HEK293 (cell line): ENCODE measurements around the gene CSMD2.

Source experiments
- HOXA7 ChIP-seq: sonication (generic); formaldehyde crosslinking; IDR thresholded peaks from 2 replicates; pipeline ENCODE4 v1.8.1; 2022; ENCODE audit warnings: missing genetic modification reagents, borderline replicate concordance
- PATZ1 ChIP-seq: fragments of 450-650 bp; formaldehyde crosslinking; IDR thresholded peaks from 2 replicates; pipeline ENCODE4 v1.5.1; 2016; ENCODE audit warnings: missing biosample characterization, missing genetic modification characterization
- ZNF274 ChIP-seq, 2 experiments: fragments of 200-500 bp in 1 of 2; fragments of 450-650 bp in 1 of 2; sonication (Bioruptor generic) in 1 of 2; formaldehyde crosslinking in 1 of 2; IDR thresholded peaks; 2 replicates each; pipeline versions ENCODE4 v1.5.1 to v1.6.1; 2014 to 2016; ENCODE audit warnings: borderline replicate concordance in 1 of 2, inconsistent platforms in 1 of 2, low read length in 1 of 2, missing biosample characterization in 1 of 2, missing genetic modification characterization in 1 of 2
- ZNF350 ChIP-seq: fragments of 450-650 bp; formaldehyde crosslinking; IDR thresholded peaks from 2 replicates; pipeline ENCODE4 v1.5.0; 2017; ENCODE audit warnings: missing biosample characterization, mild to moderate bottlenecking, missing genetic modification characterization
- ZNF449 ChIP-seq: fragments of 450-650 bp; formaldehyde crosslinking; IDR thresholded peaks from 2 replicates; pipeline ENCODE4 v1.5.1; 2017; ENCODE audit warnings: missing biosample characterization, mild to moderate bottlenecking, missing genetic modification characterization, moderate library complexity
- ZNF530 ChIP-seq: fragments of 450-650 bp; formaldehyde crosslinking; IDR thresholded peaks from 2 replicates; pipeline ENCODE4 v1.5.1; 2016; ENCODE audit warnings: low read depth, missing biosample characterization, missing genetic modification characterization
- ZNF560 ChIP-seq: fragments of 450-650 bp; formaldehyde crosslinking; IDR thresholded peaks from 2 replicates; pipeline ENCODE4 v1.5.1; 2017; ENCODE audit warnings: missing biosample characterization, missing genetic modification characterization, borderline replicate concordance
- TF ChIP-seq, protein P1 (sequence below): fragments of 450-650 bp; formaldehyde crosslinking; IDR thresholded peaks from 2 replicates; pipeline ENCODE4 v1.5.1; 2016; ENCODE audit warnings: missing biosample characterization, missing genetic modification characterization
- TF ChIP-seq, protein P2 (sequence below): fragments of 450-650 bp; formaldehyde crosslinking; IDR thresholded peaks from 2 replicates; pipeline ENCODE4 v1.5.1; 2016; ENCODE audit warnings: missing biosample characterization, missing genetic modification characterization

- TF ChIP-seq ZNF350 (tag by site-specific recombination): no peak
- no peak for TF ChIP-seq PATZ1 (tag by site-specific recombination)
- no peak for TF ChIP-seq HOXA7 (CRISPR knock-in tag)
- TF ChIP-seq, protein P1, sequence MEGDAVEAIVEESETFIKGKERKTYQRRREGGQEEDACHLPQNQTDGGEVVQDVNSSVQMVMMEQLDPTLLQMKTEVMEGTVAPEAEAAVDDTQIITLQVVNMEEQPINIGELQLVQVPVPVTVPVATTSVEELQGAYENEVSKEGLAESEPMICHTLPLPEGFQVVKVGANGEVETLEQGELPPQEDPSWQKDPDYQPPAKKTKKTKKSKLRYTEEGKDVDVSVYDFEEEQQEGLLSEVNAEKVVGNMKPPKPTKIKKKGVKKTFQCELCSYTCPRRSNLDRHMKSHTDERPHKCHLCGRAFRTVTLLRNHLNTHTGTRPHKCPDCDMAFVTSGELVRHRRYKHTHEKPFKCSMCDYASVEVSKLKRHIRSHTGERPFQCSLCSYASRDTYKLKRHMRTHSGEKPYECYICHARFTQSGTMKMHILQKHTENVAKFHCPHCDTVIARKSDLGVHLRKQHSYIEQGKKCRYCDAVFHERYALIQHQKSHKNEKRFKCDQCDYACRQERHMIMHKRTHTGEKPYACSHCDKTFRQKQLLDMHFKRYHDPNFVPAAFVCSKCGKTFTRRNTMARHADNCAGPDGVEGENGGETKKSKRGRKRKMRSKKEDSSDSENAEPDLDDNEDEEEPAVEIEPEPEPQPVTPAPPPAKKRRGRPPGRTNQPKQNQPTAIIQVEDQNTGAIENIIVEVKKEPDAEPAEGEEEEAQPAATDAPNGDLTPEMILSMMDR (tag by site-specific recombination): no peak
- no peak for TF ChIP-seq ZNF274 (IDR thresholded peaks at IDR 0.05; ENCODE audit: low read length)
- TF ChIP-seq ZNF274 (tag by site-specific recombination; IDR thresholded peaks at IDR 0.05; ENCODE audit: borderline replicate concordance): no peak
- no peak for TF ChIP-seq ZNF560 (tag by site-specific recombination)
- TF ChIP-seq ZNF449 (tag by site-specific recombination): no peak
- TF ChIP-seq ZNF530 (tag by site-specific recombination): no peak
- TF ChIP-seq, protein P2, sequence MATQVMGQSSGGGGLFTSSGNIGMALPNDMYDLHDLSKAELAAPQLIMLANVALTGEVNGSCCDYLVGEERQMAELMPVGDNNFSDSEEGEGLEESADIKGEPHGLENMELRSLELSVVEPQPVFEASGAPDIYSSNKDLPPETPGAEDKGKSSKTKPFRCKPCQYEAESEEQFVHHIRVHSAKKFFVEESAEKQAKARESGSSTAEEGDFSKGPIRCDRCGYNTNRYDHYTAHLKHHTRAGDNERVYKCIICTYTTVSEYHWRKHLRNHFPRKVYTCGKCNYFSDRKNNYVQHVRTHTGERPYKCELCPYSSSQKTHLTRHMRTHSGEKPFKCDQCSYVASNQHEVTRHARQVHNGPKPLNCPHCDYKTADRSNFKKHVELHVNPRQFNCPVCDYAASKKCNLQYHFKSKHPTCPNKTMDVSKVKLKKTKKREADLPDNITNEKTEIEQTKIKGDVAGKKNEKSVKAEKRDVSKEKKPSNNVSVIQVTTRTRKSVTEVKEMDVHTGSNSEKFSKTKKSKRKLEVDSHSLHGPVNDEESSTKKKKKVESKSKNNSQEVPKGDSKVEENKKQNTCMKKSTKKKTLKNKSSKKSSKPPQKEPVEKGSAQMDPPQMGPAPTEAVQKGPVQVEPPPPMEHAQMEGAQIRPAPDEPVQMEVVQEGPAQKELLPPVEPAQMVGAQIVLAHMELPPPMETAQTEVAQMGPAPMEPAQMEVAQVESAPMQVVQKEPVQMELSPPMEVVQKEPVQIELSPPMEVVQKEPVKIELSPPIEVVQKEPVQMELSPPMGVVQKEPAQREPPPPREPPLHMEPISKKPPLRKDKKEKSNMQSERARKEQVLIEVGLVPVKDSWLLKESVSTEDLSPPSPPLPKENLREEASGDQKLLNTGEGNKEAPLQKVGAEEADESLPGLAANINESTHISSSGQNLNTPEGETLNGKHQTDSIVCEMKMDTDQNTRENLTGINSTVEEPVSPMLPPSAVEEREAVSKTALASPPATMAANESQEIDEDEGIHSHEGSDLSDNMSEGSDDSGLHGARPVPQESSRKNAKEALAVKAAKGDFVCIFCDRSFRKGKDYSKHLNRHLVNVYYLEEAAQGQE (tag by site-specific recombination): no peak
Observed at GRCh38 chr1:33867684-33868083, 297.3 kb downstream of the CSMD2 start.
